GM18520 (cell line): ENCODE measurements around the gene LDB3.
"Not testable (repeated sequence)": the region's sequence is repeated elsewhere in the genome, so short reads cannot be mapped to it uniquely, and the experiment has no call there.

ENCODE experiments used
- ATAC-seq: cut with Tn5 transposase; IDR thresholded peaks from one replicate; pipeline ENCODE4 v1.9.1; 2021; ENCODE audit not compliant: unreplicated experiment

Gene LDB3

GRCh38 chr10:86726677-86726999 is 58.3 kb downstream of the LDB3 start:
- no peak for ATAC-seq

GRCh38 chr10:86727470-86727869 is 59.2 kb downstream of the LDB3 start:
- ATAC-seq: no peak

GRCh38 chr10:86728056-86728455 is 59.7 kb downstream of the LDB3 start:
- ATAC-seq: no peak

GRCh38 chr10:86729677-86730076 is 61.4 kb downstream of the LDB3 start:
- ATAC-seq: no peak

GRCh38 chr10:86730227-86730626 is 61.9 kb downstream of the LDB3 start:
- ATAC-seq: no peak

- no peak for ATAC-seq
These were observed 64.5 kb downstream of the LDB3 start for GRCh38 chr10:86732771-86733170.

- ATAC-seq: no peak
These were observed 65.0 kb downstream of the LDB3 start for GRCh38 chr10:86733260-86733671.

- ATAC-seq: no peak
These were observed 66.1 kb downstream of the LDB3 start for GRCh38 chr10:86734207-86734988.

- ATAC-seq: not testable (repeated sequence)
These were observed 67.0 kb downstream of the LDB3 start for GRCh38 chr10:86735278-86735677.

GRCh38 chr10:86742230-86742629 is 73.9 kb downstream of the LDB3 start:
- no peak for ATAC-seq

GRCh38 chr10:86744067-86744725 is 75.9 kb downstream of the LDB3 start:
- ATAC-seq: no peak

- ATAC-seq: no peak
These were observed 79.7 kb downstream of the LDB3 start for GRCh38 chr10:86747796-86748581.

GRCh38 chr10:86749854-86750253 is 81.5 kb downstream of the LDB3 start:
- ATAC-seq: no peak

- ATAC-seq: no peak
These were observed 83.2 kb downstream of the LDB3 start for GRCh38 chr10:86751477-86751876.

GRCh38 chr10:86752311-86752710 is 84.0 kb downstream of the LDB3 start:
- ATAC-seq: no peak

- no peak for ATAC-seq
These were observed 84.7 kb downstream of the LDB3 start for GRCh38 chr10:86753051-86753450.

- no peak for ATAC-seq
These were observed 85.5 kb downstream of the LDB3 start for GRCh38 chr10:86753638-86754434.

- no peak for ATAC-seq
These were observed 87.1 kb downstream of the LDB3 start for GRCh38 chr10:86755454-86755739.

- peak; percentile 86 for ATAC-seq
These were observed 87.6 kb downstream of the LDB3 start for GRCh38 chr10:86755740-86756510.

- peak; percentile 27 for ATAC-seq
These were observed 88.3 kb downstream of the LDB3 start, which contains the start of gene BMPR1A for GRCh38 chr10:86756511-86757112. Gene BMPR1A (plus strand): TSS chr10:86756619. CDS start chr10:86876019, 119,400 bp downstream.
